Measurements from ENCODE around the gene TSC2.
"Not testable (repeated sequence)": the region's sequence is repeated elsewhere in the genome, so short reads cannot be mapped to it uniquely, and the experiment has no call there.

The TSC2 gene

DNA sequence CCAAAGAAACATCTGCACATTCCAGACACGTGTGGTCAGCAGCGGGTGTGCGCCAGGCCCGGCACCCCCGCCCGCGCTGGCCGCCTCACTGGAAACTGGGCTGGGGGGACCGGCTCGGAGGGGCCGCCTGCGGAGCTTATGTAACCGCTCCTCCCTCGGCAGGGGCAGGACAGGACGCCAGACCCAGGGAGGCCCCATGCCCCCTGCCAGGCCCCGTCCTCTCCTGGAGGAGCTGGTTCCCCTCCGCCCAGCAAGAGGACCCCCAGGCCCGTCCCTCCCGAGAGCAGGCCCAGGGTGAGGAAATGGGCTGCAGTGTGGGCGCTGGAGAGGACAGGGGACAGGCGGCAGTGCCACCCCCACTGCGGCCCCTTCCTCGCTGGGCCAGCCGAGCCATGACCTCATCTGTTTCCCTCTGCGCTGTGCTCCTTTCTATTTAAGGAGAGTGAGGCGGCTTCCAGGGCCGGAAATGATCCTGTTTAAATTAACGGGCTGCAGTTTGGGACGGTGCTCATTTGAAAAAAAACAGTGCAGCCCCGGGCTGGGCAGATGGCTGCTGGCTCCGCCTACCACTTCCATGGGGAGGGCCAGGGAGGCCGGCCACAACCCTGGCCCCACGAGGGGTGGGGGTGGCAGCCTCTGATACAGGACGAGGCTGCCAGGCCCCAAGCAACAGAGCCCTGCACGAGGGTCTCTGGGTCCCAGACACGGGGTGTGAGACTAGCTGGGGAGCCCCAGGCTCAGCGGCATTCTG is 77.1 kb downstream of the TSC2 start:
- DNase-seq = peak; percentile 44

GRCh38 chr16:2125609-2126008 is 77.8 kb downstream of the TSC2 start:
- not testable (repeated sequence) for DNase-seq

DNA sequence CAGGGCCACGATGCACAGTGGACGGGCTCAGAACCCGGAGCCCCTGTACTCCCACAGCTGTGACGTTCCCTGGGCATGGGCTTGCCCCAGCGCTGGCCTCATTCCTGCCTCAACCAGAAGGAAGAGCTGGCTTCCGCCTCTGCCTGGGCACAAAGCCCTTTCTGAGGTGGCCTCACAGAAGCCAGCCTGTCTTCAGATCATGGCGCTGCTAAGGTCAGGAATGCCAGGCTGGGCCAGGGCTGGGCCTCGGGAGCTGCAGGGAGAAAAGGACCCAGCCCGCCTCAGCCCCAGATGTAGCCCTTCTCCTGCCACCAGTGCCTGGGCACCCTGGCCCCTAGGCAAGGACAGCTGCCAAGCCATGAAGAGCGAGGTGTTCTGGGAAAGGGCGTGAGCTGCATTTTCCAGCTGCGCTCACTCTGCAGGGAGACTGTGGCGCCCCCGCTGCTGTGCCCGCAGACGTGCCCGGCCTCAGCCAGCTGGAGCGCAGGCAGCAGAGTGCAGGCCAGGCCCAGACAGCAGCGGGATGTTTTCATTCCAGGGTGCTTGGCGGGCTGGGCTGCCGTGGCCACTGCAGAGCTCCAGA is 78.5 kb downstream of the TSC2 start:
- not testable (repeated sequence) for DNase-seq

GRCh38 chr16:2126928-2127556 is 79.3 kb downstream of the TSC2 start:
- not testable (repeated sequence) for DNase-seq

DNA sequence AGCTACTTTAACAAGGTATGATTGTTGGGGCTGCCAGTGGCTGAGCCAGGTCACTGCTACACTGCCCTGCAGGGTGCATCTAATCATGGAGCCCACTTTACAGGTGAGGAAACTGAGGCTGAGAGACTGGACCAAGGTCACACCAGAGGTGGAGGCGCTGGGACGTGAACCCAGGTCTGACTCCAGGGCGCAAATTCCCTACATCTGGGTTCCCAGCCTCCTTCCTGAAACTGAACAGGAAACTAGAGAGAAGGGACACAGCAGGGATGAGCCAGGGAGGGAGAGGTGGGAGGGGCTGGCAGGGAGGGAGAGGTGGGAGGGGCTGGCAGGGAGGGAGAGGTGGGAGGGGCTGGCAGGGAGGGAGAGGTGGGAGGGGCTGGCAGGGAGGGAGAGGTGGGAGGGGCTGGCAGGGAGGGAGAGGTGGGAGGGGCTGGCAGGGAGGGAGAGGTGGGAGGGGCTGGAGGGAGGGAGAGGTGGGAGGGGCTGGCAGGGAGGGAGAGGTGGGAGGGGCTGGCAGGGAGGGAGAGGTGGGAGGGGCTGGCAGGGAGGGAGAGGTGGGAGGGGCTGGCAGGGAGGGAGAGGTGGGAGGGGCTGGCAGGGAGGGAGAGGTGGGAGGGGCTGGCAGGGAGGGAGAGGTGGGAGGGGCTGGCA is 80.0 kb downstream of the TSC2 start:
- DNase-seq = not testable (repeated sequence)

DNA sequence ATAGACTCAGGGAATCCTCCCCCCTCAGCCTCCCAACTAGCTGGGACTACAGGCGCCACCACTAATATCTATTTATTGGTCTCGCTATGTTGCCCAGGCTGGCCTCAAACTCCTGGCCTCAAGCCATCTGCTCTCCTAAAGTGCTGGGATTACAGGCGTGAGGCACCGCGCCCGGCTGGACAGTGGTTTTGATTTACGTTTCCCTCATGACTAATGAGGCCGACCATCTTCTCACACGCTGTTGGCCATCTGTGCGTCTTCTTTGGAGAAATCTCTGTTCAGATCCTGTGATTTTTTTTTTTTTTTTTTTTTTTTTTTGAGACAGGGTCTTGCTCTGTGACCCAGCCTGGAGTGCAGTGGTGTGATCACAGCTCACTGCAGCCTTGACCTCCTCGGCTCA is 81.5 kb downstream of the TSC2 start:
- peak; percentile 36 for DNase-seq

DNA sequence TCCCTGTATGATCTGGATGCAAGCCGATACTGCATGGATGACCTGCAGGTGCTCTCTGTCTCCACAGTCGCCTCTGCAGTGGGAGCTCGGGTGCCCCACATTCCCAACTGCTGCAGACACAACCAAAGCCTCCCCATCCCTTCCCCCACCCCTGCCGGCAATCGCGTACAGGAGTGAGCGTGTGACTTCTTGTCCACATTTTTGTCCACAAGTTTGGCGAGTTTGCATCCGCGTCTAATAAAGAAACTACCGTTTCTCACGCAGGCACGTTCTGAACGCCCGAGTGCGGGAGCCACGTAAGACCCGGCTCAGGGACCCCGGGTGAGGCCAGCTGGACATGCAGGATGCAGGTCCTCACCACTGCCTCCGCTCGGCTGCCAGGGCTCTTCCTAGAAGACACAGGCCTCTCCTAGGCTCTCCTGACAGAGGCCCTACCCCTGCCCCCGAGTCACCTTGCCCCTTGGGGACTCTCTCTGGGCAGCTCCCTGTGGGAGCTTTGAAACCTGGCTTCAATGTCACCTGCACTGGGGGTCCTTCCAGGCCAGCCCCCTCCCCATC is 82.2 kb downstream of the TSC2 start:
- DNase-seq = not testable (repeated sequence)

- DNase-seq = not testable (repeated sequence)
These were observed 86.0 kb downstream of the TSC2 start for GRCh38 chr16:2133797-2134196.

- DNase-seq = not testable (repeated sequence)
These were observed 87.3 kb downstream of the TSC2 start for GRCh38 chr16:2135071-2135470.

DNA sequence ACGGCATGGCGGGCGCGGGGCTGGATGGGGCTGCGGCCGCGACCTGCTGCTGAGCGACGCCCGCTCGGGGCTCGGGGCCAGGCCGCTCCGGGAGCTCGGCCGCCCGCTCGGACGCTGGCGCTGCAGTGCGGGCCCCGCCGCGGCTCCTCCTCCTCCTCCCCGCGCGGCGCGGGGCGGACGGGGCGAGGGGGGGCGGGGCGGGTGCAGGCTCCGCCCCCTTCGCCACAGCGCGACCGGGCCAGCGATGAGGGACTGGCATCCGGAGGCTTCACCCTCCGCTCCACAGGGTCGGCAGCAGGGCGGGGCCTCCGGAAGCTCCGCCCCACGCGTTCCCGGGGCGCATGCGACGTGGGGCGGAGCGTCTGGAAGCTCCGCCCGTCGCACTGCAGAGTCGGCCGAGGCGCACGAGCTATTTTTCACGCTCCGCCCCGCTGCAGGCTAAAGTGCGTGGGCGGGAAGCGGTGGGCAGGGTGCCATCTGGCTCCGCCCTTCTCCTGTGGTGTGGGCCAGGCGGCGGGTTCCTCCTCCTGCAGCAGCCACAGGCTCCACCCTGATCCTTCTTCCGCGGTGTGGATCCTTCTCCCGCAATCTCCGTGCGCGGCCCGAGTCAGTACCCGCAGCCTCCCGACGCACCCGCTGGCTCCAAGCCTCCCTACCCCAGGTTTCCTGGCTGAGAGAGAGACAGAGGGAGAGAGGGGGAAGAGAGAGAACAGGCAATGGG is 88.1 kb downstream of the TSC2 start, which contains the start of gene PKD1:
PKD1 (minus strand) TSS at position 129 of the 721 bp plus-strand sequence. CDS start 209 bp downstream, outside the sequence.
- peak; percentile 73 for DNase-seq
